Endothelial cell (in vitro differentiated cells): ENCODE results near the gene KIF24. TPM values are rescaled to one million over a fixed set of nuclear protein-coding genes. Genes with fewer than 3 reads are reported as not detected.

Experiments used
- DNase-seq: peaks from one replicate; pipeline ENCODE4 v3.0.0; 2021; ENCODE audit warnings: low spot score
- H3K27ac Mint-ChIP-seq: one replicate; pipeline ENCODE4 v1.8.0; 2021; ENCODE audit warnings: mixed read lengths, inconsistent platforms; ENCODE audit not compliant: unreplicated experiment
- H3K27me3 Mint-ChIP-seq: one replicate; pipeline ENCODE4 v1.8.0; 2021; ENCODE audit warnings: mild to moderate bottlenecking, moderate library complexity, mixed read lengths, inconsistent platforms; ENCODE audit not compliant: unreplicated experiment
- H3K36me3 Mint-ChIP-seq: one replicate; pipeline ENCODE4 v1.8.0; 2021; ENCODE audit warnings: mild to moderate bottlenecking, low read depth, mixed read lengths, inconsistent platforms; ENCODE audit not compliant: unreplicated experiment
- H3K4me1 Mint-ChIP-seq: one replicate; pipeline ENCODE4 v1.8.0; 2021; ENCODE audit warnings: mild to moderate bottlenecking, mixed read lengths, inconsistent platforms; ENCODE audit not compliant: unreplicated experiment
- H3K4me3 Mint-ChIP-seq: one replicate; pipeline ENCODE4 v1.8.0; 2021; ENCODE audit warnings: mild to moderate bottlenecking, mixed read lengths, inconsistent platforms; ENCODE audit not compliant: unreplicated experiment
- H3K9me3 Mint-ChIP-seq: one replicate; pipeline ENCODE4 v1.8.0; 2021; ENCODE audit warnings: mixed read lengths, inconsistent platforms; ENCODE audit not compliant: unreplicated experiment
- CTCF ChIP-seq: fragments of 200-600 bp; sonication (generic); IDR thresholded peaks from one replicate; pipeline ENCODE4 v1.5.0; 2021; ENCODE audit warnings: antibody characterized with exemption; ENCODE audit not compliant: unreplicated experiment
- total RNA-seq: library from RNA; stranded (reverse); fragmentation: NEBNext Ultra II Directional; extraction: Animal tissue kit (Norgen Biotek cat#: 25700); gene quantifications from one replicate; pipeline ENCODE4 v1.2.1, GENCODE V29; 2021; ENCODE audit not compliant: unreplicated experiment

KIF24 gene
- total RNA-seq, 1 donor from 2014 or later = 2.2 TPM

- TF ChIP-seq CTCF = no peak
- Mint-ChIP-seq H3K27me3 (peaks cover 20% of the 10 kb centered on the region), H3K4me3 (no peak overlapping the region), H3K9me3 (peaks cover 6% of the 10 kb centered on the region), H3K27ac (no peak overlapping the region), H3K4me1 (peaks cover 33% of the 10 kb centered on the region), H3K36me3 (peaks cover 59% of the 10 kb centered on the region)
- DNase-seq = no peak
These were observed 43.5 kb upstream of the KIF24 start for GRCh38 chr9:34372467-34373011.

GRCh38 chr9:34371886-34372466 is 42.9 kb upstream of the KIF24 start:
- Mint-ChIP-seq H3K4me3 (peak overlapping the region; percentile 21), H3K27me3 (peaks cover 23% of the 10 kb centered on the region), H3K27ac (no peak overlapping the region), H3K9me3 (peaks cover 11% of the 10 kb centered on the region), H3K4me1 (peaks cover 33% of the 10 kb centered on the region), H3K36me3 (peaks cover 64% of the 10 kb centered on the region)
- DNase-seq = no peak
- no peak for TF ChIP-seq CTCF

GRCh38 chr9:34370970-34371880 is 42.2 kb upstream of the KIF24 start:
- Mint-ChIP-seq H3K27me3 (peaks cover 22% of the 10 kb centered on the region), H3K4me3 (peak overlapping the region; percentile 51), H3K27ac (no peak overlapping the region), H3K4me1 (peaks cover 33% of the 10 kb centered on the region), H3K9me3 (peaks cover 14% of the 10 kb centered on the region), H3K36me3 (peaks cover 71% of the 10 kb centered on the region)
- TF ChIP-seq CTCF = no peak
- no peak for DNase-seq

GRCh38 chr9:34370335-34370969 is 41.4 kb upstream of the KIF24 start:
- Mint-ChIP-seq H3K9me3 (peaks cover 14% of the 10 kb centered on the region), H3K4me3 (peak overlapping the region; percentile 73), H3K4me1 (peaks cover 29% of the 10 kb centered on the region), H3K36me3 (peaks cover 71% of the 10 kb centered on the region), H3K27ac (peak overlapping the region; percentile 57), H3K27me3 (peaks cover 17% of the 10 kb centered on the region)
- DNase-seq = no peak
- TF ChIP-seq CTCF = no peak
